GM18498 (cell line): Measurements from ENCODE around the gene GAS6.
"Not testable (repeated sequence)": the region's sequence is repeated elsewhere in the genome, so short reads cannot be mapped to it uniquely, and the experiment has no call there.

Experiments
- ATAC-seq: cut with Tn5 transposase; IDR thresholded peaks from one replicate; pipeline ENCODE4 v1.9.1; 2021; ENCODE audit warnings: mild to moderate bottlenecking, moderate library complexity; ENCODE audit not compliant: unreplicated experiment

The GAS6 gene

GRCh38 chr13:113874177-113874576 is 10.3 kb upstream of the GAS6 start:
- ATAC-seq: no peak

GRCh38 chr13:113869263-113869662 is 5.4 kb upstream of the GAS6 start:
- no peak for ATAC-seq

GRCh38 chr13:113867913-113868312 is 4.0 kb upstream of the GAS6 start:
- not testable (repeated sequence) for ATAC-seq

GRCh38 chr13:113865427-113865826 is 1.6 kb upstream of the GAS6 start:
- no peak for ATAC-seq

- ATAC-seq: no peak
Measured at GRCh38 chr13:113864273-113864890, 506 bp upstream of the GAS6 start.

- ATAC-seq: no peak
Measured at GRCh38 chr13:113862931-113863523, 849 bp downstream of the GAS6 start.

- ATAC-seq: no peak
Measured at GRCh38 chr13:113862191-113862930, 1.5 kb downstream of the GAS6 start.

- no peak for ATAC-seq
Measured at GRCh38 chr13:113861433-113862030, 2.3 kb downstream of the GAS6 start.

- ATAC-seq: no peak
Measured at GRCh38 chr13:113860665-113861432, 3.0 kb downstream of the GAS6 start.

GRCh38 chr13:113860051-113860664 is 3.7 kb downstream of the GAS6 start:
- no peak for ATAC-seq

- no peak for ATAC-seq
Measured at GRCh38 chr13:113859311-113860050, 4.4 kb downstream of the GAS6 start.

- ATAC-seq: no peak
Measured at GRCh38 chr13:113857531-113858195, 6.2 kb downstream of the GAS6 start.

- ATAC-seq: no peak
Measured at GRCh38 chr13:113856716-113857065, 7.2 kb downstream of the GAS6 start.

GRCh38 chr13:113855931-113856715 is 7.8 kb downstream of the GAS6 start:
- no peak for ATAC-seq

GRCh38 chr13:113855012-113855921 is 8.6 kb downstream of the GAS6 start:
- ATAC-seq: no peak

- ATAC-seq: no peak
Measured at GRCh38 chr13:113854238-113855011, 9.5 kb downstream of the GAS6 start.
